Astrocyte of the cerebellum (primary cell): ENCODE data around the gene SLC38A6.

Source experiments
- DNase-seq: peaks from one replicate; pipeline ENCODE4 v3.0.0-alpha.2; 2011; ENCODE audit warnings: low read depth
- H3K4me3 ChIP-seq: 2 replicates; pipeline ENCODE4 v1.5.1; 2011; ENCODE audit warnings: mild to moderate bottlenecking, low read depth, low read length, moderate library complexity
- CTCF ChIP-seq: IDR thresholded peaks from 2 replicates; pipeline ENCODE4 v1.5.1; 2012; ENCODE audit warnings: low read length, low read depth, moderate library complexity, mild to moderate bottlenecking; ENCODE audit errors: missing control alignments
- in situ Hi-C: cut with HindIII; loops from 2 replicates; pipeline ENCODE4 v1.10.0; 2017; ENCODE audit warnings: low sequenced_read_pairs

SLC38A6 gene

DNA sequence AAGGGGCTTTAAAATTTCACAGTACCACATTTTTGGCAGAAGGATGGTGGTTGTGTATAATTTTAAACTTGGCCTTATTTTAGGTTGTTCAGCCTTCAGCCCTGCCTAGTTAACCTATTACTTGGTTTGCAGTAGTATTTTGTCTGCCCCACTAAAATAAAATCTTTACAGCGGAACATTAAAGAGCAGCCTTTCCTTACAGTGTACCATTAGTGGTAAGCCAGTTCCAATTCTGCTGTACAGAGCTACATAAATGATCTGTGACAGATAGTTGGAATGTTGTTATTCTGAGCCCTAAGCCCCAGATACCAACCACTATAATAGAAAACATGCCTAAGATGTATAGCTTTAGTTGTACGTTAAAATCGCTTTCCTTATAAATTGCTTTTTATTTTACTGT lies 56.2 kb downstream of the SLC38A6 start:
- H3K4me3 ChIP-seq = no peak overlapping the region
- DNase-seq = no peak
- in situ Hi-C loops = no loop called here
- TF ChIP-seq CTCF = no peak

DNA sequence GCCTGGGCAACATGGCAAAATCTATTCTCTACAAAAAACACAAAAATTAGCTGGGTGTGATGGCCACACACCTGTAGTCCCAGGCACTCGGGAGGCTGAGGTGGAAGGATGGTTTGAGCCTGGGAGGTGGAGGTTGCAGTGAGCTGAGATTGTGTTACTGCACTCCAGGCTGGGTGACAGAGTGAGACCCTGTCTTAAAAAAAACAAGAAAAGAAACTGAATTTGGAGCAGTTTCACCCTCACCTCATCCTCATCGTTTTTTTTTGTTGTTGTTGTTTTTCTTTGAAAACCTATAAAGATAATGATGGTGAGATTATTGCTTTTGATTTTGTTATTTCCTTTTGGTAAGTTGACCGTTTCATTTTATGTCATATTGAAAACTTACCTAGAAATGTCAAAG lies 60.7 kb downstream of the SLC38A6 start:
- no peak for DNase-seq
- H3K4me3 ChIP-seq = no peak overlapping the region
- TF ChIP-seq CTCF = no peak
- in situ Hi-C loops = loop anchor here (10.0 kb wide), 1 partner anchor 63 kb away; no protein-coding TSS in a partner anchor

GRCh38 chr14:61042220-61042619 lies 61.2 kb downstream of the SLC38A6 start:
- in situ Hi-C loops = loop anchor here (10.0 kb wide), 1 partner anchor 63 kb away; no protein-coding TSS in a partner anchor
- DNase-seq = no peak
- TF ChIP-seq CTCF = no peak
- no peak overlapping the region for H3K4me3 ChIP-seq

GRCh38 chr14:61043506-61043905 lies 62.5 kb downstream of the SLC38A6 start:
- TF ChIP-seq CTCF = no peak
- H3K4me3 ChIP-seq = no peak overlapping the region
- DNase-seq = no peak
- in situ Hi-C loops = loop anchor here (10.0 kb wide), 1 partner anchor 61 kb away; no protein-coding TSS in a partner anchor

GRCh38 chr14:61047021-61047420 lies 66.0 kb downstream of the SLC38A6 start:
- TF ChIP-seq CTCF = no peak
- DNase-seq = no peak
- no peak overlapping the region for H3K4me3 ChIP-seq
- in situ Hi-C loops = loop anchor here (10.0 kb wide), 1 partner anchor 58 kb away; no protein-coding TSS in a partner anchor

- in situ Hi-C loops = loop anchor here (10.0 kb wide), 1 partner anchor 56 kb away; no protein-coding TSS in a partner anchor
- no peak overlapping the region for H3K4me3 ChIP-seq
These were observed 67.6 kb downstream of the SLC38A6 start for GRCh38 chr14:61048640-61049039.

More at GRCh38 chr14:61048640-61049039, 67.6 kb downstream of the SLC38A6 start:
- DNase-seq = no peak
- no peak for TF ChIP-seq CTCF
